Breast epithelium (tissue), 4 donors: ENCODE results near the gene MAP2K3. TPM values are rescaled to one million over a fixed set of nuclear protein-coding genes. Genes with fewer than 3 reads are reported as not detected.
"Not testable (repeated sequence)": the region's sequence is repeated elsewhere in the genome, so short reads cannot be mapped to it uniquely, and the experiment has no call there.

Experiments used
- DNase-seq, 2 donors: peaks; one replicate each; pipeline ENCODE4 v3.0.0-alpha.2; 2019; ENCODE audit warnings: low spot score in 2 of 2
- H3K27ac ChIP-seq, 2 donors: fragments of 200-600 bp; sonication (generic) in 1 of 2; one replicate each; pipeline ENCODE4 v1.5.1; 2016 to 2019; ENCODE audit warnings: mild to moderate bottlenecking in 1 of 2
- H3K27me3 ChIP-seq, 2 donors: fragments of 200-600 bp; sonication (generic) in 1 of 2; one replicate each; pipeline versions ENCODE4 v1.5.1 to v1.6.0; 2017 to 2019; ENCODE audit warnings: control low read depth in 1 of 2, mild to moderate bottlenecking in 1 of 2
- H3K36me3 ChIP-seq: fragments of 200-600 bp; one replicate; pipeline ENCODE4 v1.5.1; 2019
- H3K4me1 ChIP-seq, 2 donors: fragments of 200-600 bp; sonication (generic); one replicate each; pipeline ENCODE4 v1.5.1; 2016 to 2019; ENCODE audit warnings: control low read depth in 1 of 2
- H3K4me3 ChIP-seq, 3 donors: fragments of 200-600 bp; sonication (generic); 1 replicate in 2 of 3; 2 replicates in 1 of 3; pipeline ENCODE4 v1.5.1; 2016 to 2019; ENCODE audit warnings: mild to moderate bottlenecking in 3 of 3, moderate library complexity in 2 of 3
- H3K9me3 ChIP-seq, 2 donors: fragments of 200-600 bp; sonication (generic) in 1 of 2; one replicate each; pipeline ENCODE4 v1.5.1; 2016 to 2019; ENCODE audit warnings: control low read depth in 1 of 2
- POLR2A ChIP-seq: fragments of 450-650 bp; IDR thresholded peaks from one replicate; pipeline ENCODE4 v1.6.1; 2016; ENCODE audit warnings: antibody characterized with exemption, mild to moderate bottlenecking, moderate library complexity
- POLR2AphosphoS5 ChIP-seq, 3 donors: sonication (generic); formaldehyde crosslinking; IDR thresholded peaks; one replicate each; pipeline ENCODE4 v1.6.1; 2017; ENCODE audit warnings: antibody characterized with exemption in 3 of 3
- intact Hi-C: fragments of 100-400 bp; cut with DNase I; formaldehyde crosslinking; loops from one replicate; pipeline ENCODE4 v1.15.1; 2023; ENCODE audit warnings: low total_unique reads
- total RNA-seq, 3 donors: library from RNA; depleted of rRNA; stranded (reverse); fragments of >200 nt; gene quantifications; one replicate each; pipeline ENCODE4 v1.1.0, GENCODE V29; 2016
- TF ChIP-seq, protein P1 (sequence below), 3 donors: fragments of 450-650 bp; IDR thresholded peaks; one replicate each; pipeline ENCODE4 v1.5.1; 2016 to 2017; ENCODE audit warnings: antibody characterized with exemption in 3 of 3, mild to moderate bottlenecking in 3 of 3, moderate library complexity in 3 of 3

The MAP2K3 gene
- total RNA-seq, 3 donors from 2014 or later: 16.0 to 26.9 (median 22.0) TPM

DNA sequence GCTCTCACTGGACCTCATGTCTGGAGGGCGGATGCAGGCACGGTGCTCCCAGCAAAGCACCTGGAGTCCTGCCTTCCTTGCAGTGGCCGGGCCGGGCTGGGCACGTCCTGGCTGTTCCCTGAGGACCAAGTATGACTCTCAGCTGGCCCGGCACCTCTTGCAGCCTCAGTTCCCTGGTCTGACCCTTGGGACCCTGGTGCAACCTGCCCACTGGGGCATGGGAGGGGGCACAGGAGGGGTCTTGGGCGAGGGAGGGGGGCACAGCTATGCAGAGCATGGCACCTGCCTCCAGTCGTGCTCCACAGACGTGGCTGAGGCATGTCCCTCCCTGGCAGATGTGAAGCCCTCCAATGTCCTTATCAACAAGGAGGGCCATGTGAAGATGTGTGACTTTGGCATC is 19.6 kb downstream of the MAP2K3 start:
- H3K4me3 ChIP-seq: no peak overlapping the region
- H3K9me3 ChIP-seq: peaks cover 7 to 8% of the 10 kb centered on the region in 2 donors
- no peaks in the 10 kb centered on the region for H3K27me3 ChIP-seq
- DNase-seq: peak in 1 of 2 donors; percentile 51
- no peaks in the 10 kb centered on the region for H3K4me1 ChIP-seq
- intact Hi-C loops: no loop called here
- no peaks in the 10 kb centered on the region for H3K36me3 ChIP-seq
- no peak overlapping the region for H3K27ac ChIP-seq
- no peak for TF ChIP-seq POLR2AphosphoS5 (IDR thresholded peaks at IDR 0.05)
- no peak for TF ChIP-seq POLR2A
- TF ChIP-seq, protein P1, sequence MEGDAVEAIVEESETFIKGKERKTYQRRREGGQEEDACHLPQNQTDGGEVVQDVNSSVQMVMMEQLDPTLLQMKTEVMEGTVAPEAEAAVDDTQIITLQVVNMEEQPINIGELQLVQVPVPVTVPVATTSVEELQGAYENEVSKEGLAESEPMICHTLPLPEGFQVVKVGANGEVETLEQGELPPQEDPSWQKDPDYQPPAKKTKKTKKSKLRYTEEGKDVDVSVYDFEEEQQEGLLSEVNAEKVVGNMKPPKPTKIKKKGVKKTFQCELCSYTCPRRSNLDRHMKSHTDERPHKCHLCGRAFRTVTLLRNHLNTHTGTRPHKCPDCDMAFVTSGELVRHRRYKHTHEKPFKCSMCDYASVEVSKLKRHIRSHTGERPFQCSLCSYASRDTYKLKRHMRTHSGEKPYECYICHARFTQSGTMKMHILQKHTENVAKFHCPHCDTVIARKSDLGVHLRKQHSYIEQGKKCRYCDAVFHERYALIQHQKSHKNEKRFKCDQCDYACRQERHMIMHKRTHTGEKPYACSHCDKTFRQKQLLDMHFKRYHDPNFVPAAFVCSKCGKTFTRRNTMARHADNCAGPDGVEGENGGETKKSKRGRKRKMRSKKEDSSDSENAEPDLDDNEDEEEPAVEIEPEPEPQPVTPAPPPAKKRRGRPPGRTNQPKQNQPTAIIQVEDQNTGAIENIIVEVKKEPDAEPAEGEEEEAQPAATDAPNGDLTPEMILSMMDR (IDR thresholded peaks at IDR 0.05): no peak

DNA sequence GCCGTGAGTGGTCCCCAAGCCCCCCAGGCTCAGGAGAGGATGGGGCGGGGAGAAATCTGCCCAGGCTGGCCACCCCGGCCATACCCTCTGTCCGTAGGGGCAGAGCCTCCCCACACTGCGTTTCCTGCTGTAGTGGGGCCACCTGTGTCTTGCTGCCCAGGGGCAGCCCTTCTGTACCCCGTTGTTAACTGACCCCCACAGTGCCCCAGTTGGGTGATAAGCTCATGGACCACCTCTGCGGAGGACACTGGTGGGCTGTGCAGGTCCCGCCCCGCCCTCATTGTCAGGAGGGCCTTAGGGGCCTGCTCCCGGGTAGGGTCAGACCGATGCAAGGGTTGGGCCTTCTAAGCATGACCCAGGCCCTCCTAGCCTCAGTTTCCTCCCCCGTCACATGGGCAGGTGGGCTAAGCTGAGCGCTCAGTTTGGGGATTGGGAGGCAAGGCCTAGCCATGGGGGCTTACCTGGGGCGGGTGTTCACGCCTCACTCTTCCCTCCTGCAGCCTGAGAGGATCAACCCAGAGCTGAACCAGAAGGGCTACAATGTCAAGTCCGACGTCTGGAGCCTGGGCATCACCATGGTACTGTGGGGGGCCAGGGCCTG is 20.1 kb downstream of the MAP2K3 start:
- H3K36me3 ChIP-seq, H3K9me3 ChIP-seq: not testable (repeated sequence)
- DNase-seq: peak in 1 of 2 donors; percentile 42

DNA sequence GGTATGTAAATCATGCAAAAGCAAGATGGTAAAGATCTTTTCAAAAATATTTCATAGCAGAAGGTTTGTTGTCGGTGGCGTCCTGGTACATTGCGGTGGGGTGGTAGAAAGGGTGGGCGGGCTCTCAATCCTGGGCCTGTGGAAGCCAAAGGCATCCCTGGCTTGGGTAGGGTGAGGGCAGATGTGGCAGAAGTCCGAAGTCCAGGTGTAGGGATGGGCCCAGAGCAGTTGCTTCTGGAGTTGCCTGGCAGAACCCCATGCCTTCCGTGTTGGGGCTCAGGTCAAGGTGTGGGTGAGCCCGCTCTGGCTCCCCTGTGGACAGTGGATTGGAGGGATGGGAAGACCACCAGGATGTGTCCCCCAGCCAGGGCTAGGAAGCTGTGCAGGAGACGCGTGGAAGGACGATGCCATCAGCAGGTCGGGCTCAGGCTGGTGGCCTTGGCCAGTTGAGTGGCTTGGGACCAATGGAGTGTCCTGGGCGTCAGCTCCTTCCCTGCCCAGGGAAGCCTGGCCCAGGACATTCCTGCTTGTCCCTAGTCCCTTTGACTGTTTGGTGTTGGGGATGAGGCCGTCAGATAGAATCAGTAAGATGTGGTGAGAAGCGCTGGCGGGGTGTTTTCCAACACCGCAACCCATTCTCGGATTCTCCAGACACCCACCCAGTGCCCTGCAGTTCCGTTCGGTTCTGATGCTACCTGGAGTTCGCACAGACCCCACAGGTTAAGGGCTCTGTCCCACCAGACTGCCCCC is 21.1 kb downstream of the MAP2K3 start:
- H3K36me3 ChIP-seq, H3K27me3 ChIP-seq, H3K4me1 ChIP-seq, H3K27ac ChIP-seq, H3K4me3 ChIP-seq, H3K9me3 ChIP-seq, intact Hi-C loops: not testable (repeated sequence)
- peak in 1 of 2 donors; percentile 37 for DNase-seq

More for the DNA sequence above, 20.1 kb downstream of the MAP2K3 start:
- H3K27me3 ChIP-seq, intact Hi-C loops, H3K4me1 ChIP-seq, H3K4me3 ChIP-seq, H3K27ac ChIP-seq: not testable (repeated sequence)

DNA sequence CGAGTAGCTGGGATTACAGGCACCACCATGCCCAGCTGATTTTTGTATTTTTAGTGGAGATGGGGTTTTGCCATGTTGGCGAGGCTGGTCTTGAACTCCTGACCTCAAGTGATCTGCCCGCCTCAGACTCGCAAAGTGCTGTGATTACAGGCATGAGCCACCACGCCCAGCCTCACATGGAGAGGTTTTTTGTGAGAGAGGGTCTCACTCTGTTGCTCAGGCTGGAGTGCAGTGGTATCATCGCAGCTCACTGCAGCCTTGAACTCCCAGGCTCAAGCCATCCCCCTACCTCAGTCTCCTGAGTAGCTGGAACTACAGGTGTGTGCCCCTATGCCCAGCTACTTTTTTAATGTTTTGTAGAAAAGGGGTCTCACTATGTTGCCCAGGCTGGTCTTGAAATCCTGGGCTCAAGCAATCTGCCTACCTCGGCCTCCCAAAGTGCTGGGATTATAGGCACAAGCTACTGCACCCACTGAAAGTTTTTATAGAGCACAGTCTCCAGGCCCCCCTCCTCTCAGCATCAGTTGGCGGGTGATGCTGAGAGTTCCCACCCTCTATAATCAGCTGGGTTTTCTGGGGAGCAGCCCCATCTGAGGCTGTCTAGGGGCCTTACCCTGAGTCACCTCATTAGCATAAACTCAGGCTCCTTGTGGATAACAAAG is 22.2 kb downstream of the MAP2K3 start:
- intact Hi-C loops: not testable (repeated sequence)

DNA sequence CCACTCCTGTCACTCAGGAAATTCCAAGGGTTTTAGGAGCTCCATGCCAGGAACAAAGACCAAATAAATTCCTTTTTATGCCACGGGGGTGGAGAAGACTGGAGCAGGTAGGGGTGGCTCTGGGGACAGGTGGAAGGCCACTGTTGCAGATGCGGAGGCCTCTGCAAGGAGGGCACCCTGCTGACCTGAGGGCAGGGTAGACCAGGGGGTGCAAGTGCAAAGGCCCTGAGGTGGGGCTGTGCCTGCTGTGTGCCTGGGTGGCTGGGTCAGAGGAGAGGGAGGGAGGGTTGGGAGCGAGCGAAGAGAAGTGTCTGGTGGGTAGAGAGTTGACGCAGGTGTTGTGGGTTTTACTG is 22.7 kb downstream of the MAP2K3 start:
- H3K4me1 ChIP-seq, H3K36me3 ChIP-seq, intact Hi-C loops, H3K27me3 ChIP-seq, H3K4me3 ChIP-seq, H3K27ac ChIP-seq, DNase-seq, H3K9me3 ChIP-seq: not testable (repeated sequence)

More for the DNA sequence above, 22.2 kb downstream of the MAP2K3 start:
- DNase-seq: peak in 1 of 2 donors; percentile 43
- not testable (repeated sequence) for H3K36me3 ChIP-seq, H3K27ac ChIP-seq, H3K4me3 ChIP-seq, H3K27me3 ChIP-seq, H3K4me1 ChIP-seq, H3K9me3 ChIP-seq

DNA sequence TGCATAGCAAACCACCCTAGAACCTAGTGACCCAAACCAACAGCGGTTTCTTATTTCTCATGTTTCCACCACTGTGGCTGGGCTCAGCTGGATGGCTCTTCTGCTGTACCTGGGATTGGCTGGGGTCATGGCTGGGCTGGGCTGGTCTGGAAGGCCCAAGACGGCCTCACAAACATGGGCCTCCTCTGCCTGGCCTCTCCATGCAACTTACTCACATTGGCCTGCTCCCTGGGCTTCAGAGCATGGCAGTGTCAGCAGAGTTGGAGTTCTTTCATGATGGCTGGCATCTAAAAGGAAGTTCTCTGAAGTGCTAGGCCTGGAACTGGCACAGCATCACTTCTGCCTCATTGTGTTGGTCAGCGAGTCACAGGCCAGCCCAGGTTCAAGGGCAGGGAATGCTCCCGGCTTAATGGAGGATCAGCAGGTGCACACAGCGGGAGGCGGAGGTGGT is 24.4 kb downstream of the MAP2K3 start:
- intact Hi-C loops: not testable (repeated sequence)

DNA sequence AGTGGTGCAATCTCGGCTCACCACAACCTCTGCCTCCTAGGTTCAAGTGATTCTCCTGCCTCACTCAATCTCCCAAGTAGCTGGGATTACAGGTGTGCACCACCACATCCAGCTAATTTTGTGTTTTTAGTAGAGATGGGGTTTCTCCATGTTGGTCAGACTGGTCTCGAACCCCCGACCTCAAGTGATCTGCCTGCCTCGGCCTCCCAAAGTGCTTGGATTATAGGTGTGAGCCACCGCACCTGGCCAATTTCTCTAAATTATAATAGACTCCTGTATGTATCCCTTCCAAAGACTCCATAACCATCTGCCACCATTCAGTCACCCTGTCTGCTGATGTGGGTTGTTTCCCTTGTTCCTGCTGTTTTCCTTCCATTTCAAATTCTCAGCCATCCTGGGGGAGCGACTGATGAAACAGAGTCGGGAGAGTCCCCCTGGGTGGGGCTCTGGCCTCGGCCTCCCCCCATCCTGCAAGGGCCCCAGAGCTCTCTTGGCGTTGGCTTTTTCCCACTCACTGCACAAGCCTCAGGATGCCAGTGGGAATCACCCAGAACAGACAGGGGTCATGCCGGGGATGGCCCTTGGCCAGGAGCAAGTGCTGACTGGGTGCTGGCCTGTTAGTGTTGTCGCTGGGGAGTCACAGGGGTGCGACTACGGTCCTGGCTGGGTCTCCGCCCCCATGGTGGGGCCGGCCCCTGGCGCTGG is 25.7 kb downstream of the MAP2K3 start:
- H3K27ac ChIP-seq: peak overlapping the region in 1 of 2 donors; percentile 58
- intact Hi-C loops, DNase-seq: not testable (repeated sequence)

More for the DNA sequence above, 24.4 kb downstream of the MAP2K3 start:
- not testable (repeated sequence) for H3K9me3 ChIP-seq, H3K4me3 ChIP-seq, H3K36me3 ChIP-seq, H3K4me1 ChIP-seq, H3K27me3 ChIP-seq, DNase-seq, H3K27ac ChIP-seq

DNA sequence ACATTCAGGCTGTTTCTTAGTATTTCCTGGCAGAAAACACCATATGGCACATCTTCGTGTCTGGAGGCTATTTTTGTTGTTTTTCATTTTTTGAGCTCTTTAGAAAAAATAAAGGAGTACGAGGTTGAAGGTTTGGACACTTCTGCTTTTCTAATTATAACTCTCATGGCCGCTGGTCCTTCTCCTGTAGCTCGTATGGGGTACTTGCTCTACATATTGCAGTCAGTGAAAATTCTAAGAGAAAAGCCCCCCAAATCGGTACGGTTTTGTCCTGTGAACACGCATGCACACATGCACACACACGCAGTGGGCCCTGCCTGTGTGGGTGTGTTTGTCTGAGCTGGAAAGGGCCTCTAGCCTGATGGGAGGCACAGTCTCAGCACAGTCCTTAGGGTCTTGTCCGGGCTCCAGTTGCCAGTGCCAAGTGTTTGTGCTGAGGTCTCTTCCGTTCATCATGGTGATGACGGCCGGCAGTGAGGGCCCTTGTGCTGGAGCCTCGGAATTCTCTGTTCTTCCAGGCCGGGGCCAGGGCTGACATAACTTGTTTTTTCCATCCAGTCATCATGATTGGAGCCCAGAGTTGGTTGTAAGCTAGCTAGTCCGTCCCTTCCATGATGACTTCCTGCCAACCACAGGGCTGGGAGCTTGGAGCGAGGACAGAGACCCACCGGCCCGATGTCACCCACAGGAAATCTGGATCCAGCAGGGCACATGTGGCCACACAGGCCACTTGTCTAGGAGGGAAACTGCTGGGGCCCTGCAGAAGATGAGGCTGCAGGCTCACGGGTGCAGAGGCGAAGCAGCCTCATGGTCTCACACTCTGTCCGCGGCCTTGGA is 26.5 kb downstream of the MAP2K3 start:
- H3K9me3 ChIP-seq, intact Hi-C loops, H3K27me3 ChIP-seq, DNase-seq, H3K4me3 ChIP-seq, H3K36me3 ChIP-seq, H3K4me1 ChIP-seq: not testable (repeated sequence)
- peak overlapping the region in 1 of 2 donors; percentile 58 for H3K27ac ChIP-seq

More for the DNA sequence above, 25.7 kb downstream of the MAP2K3 start:
- not testable (repeated sequence) for H3K9me3 ChIP-seq, H3K27me3 ChIP-seq, H3K4me1 ChIP-seq, H3K4me3 ChIP-seq, H3K36me3 ChIP-seq
